IMR-90 (cell line): ENCODE data around the gene RBP4.

Experiments
- CEBPB ChIP-seq: IDR thresholded peaks from 2 replicates; pipeline ENCODE4 v1.6.1; 2012; ENCODE audit warnings: low read depth, low read length, improper control_type of control experiment
- MXI1 ChIP-seq: IDR thresholded peaks from 2 replicates; pipeline ENCODE4 v1.6.1; 2012; ENCODE audit warnings: low read depth, mild to moderate bottlenecking, low read length, moderate library complexity, borderline replicate concordance
- TF ChIP-seq, protein P1 (sequence below): conservative IDR thresholded peaks from 2 replicates; pipeline ENCODE4 v1.5.1; 2012; ENCODE audit warnings: mild to moderate bottlenecking, low read depth, low read length, improper control_type of control experiment

DNA sequence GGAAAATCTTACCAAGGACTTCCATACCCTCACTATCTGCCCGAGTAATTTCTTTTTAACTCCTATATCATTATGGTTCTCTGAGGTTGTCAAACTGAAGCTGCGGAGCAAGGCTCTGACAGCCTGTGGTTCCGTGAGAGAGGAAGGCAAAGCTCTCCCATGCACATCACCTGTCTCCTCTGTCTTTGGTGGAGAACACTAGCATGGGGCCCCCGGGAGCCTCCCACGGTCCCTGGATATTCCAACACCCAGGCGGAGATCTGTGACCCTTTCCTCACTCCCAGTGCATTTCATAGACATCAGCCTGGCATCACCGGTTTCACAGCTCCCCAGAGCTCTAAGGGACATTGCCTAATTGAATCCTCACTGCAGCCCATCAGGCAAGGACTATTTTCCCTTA lies 10.4 kb downstream of the RBP4 start:
- TF ChIP-seq CEBPB, result no peak
- TF ChIP-seq, protein P1, sequence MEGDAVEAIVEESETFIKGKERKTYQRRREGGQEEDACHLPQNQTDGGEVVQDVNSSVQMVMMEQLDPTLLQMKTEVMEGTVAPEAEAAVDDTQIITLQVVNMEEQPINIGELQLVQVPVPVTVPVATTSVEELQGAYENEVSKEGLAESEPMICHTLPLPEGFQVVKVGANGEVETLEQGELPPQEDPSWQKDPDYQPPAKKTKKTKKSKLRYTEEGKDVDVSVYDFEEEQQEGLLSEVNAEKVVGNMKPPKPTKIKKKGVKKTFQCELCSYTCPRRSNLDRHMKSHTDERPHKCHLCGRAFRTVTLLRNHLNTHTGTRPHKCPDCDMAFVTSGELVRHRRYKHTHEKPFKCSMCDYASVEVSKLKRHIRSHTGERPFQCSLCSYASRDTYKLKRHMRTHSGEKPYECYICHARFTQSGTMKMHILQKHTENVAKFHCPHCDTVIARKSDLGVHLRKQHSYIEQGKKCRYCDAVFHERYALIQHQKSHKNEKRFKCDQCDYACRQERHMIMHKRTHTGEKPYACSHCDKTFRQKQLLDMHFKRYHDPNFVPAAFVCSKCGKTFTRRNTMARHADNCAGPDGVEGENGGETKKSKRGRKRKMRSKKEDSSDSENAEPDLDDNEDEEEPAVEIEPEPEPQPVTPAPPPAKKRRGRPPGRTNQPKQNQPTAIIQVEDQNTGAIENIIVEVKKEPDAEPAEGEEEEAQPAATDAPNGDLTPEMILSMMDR, result no peak
- no peak for TF ChIP-seq MXI1
